Neural cell (in vitro differentiated cells): ENCODE measurements around the gene KREMEN1. TPM values are rescaled to one million over a fixed set of nuclear protein-coding genes. Genes with fewer than 3 reads are reported as not detected.

ENCODE experiments used
- H2AFZ ChIP-seq: fragments of 200-600, 300-800 bp; sonication (generic), shearing (Covaris generic); 2 replicates; pipeline ENCODE4 v1.6.0; 2014; ENCODE audit warnings: low read depth, mild to moderate bottlenecking, antibody characterized with exemption, low read length, moderate library complexity
- H3F3A ChIP-seq: fragments of 200-600 bp; shearing (Covaris generic); 2 replicates; pipeline ENCODE4 v1.6.1; 2016; ENCODE audit warnings: mild to moderate bottlenecking, moderate library complexity, mixed read lengths, antibody characterized with exemption, low read length; ENCODE audit not compliant: insufficient read depth, poor library complexity, severe bottlenecking
- H3K27ac ChIP-seq: fragments of 200-600, 300-800 bp; sonication (generic), shearing (Covaris generic); 2 replicates; pipeline ENCODE4 v1.5.1; 2014; ENCODE audit warnings: mild to moderate bottlenecking, low read length, moderate library complexity
- H3K27me3 ChIP-seq: fragments of 300-800, 200-600 bp; sonication (generic), shearing (Covaris generic); 2 replicates; pipeline ENCODE4 v1.6.0; 2014; ENCODE audit warnings: mild to moderate bottlenecking, low read depth, low read length, moderate library complexity; ENCODE audit not compliant: insufficient read depth
- H3K36me3 ChIP-seq: fragments of 300-800, 200-600 bp; sonication (generic), shearing (Covaris generic); 2 replicates; pipeline ENCODE4 v1.5.1; 2014; ENCODE audit warnings: mild to moderate bottlenecking, antibody characterized with exemption, low read length, moderate library complexity; ENCODE audit not compliant: insufficient read depth
- H3K4me2 ChIP-seq: fragments of 300-800, 200-600 bp; sonication (generic), shearing (Covaris generic); 2 replicates; pipeline ENCODE4 v1.6.0; 2014; ENCODE audit warnings: mild to moderate bottlenecking, low read length
- H3K4me3 ChIP-seq: fragments of 300-800, 200-600 bp; sonication (generic), shearing (Covaris generic); 2 replicates; pipeline ENCODE4 v1.5.1; 2014; ENCODE audit warnings: mild to moderate bottlenecking, low read length, moderate library complexity
- H3K79me2 ChIP-seq: fragments of 200-600 bp; shearing (Covaris generic); replicated peaks from 2 replicates; pipeline ENCODE4 v1.6.0; 2014; ENCODE audit warnings: mild to moderate bottlenecking, low read length, moderate library complexity; ENCODE audit not compliant: insufficient read depth
- H3K9ac ChIP-seq: fragments of 300-800, 200-600 bp; sonication (generic), shearing (Covaris generic); 2 replicates; pipeline ENCODE4 v1.6.1; 2016; ENCODE audit warnings: mild to moderate bottlenecking, low read length, mixed read lengths
- H3K9me2 ChIP-seq: fragments of 200-600 bp; shearing (Covaris generic); 2 replicates; pipeline ENCODE4 v1.6.1; 2016; ENCODE audit warnings: mild to moderate bottlenecking, low read length, mixed read lengths; ENCODE audit not compliant: insufficient read depth
- H3K9me3 ChIP-seq: fragments of 200-600, 300-800 bp; sonication (generic), shearing (Covaris generic); 2 replicates; pipeline ENCODE4 v1.6.1; 2016; ENCODE audit warnings: mild to moderate bottlenecking, mixed run types, low read length, moderate library complexity, mixed read lengths
- H4K20me1 ChIP-seq: fragments of 200-600 bp; shearing (Covaris generic); 2 replicates; pipeline ENCODE4 v1.6.1; 2016; ENCODE audit warnings: mild to moderate bottlenecking, mixed run types; ENCODE audit not compliant: insufficient read depth
- EP300 ChIP-seq: fragments of 450-650 bp; conservative IDR thresholded peaks from 2 replicates; pipeline ENCODE4 v1.6.1; 2014; ENCODE audit warnings: antibody characterized with exemption, mild to moderate bottlenecking, moderate library complexity; ENCODE audit not compliant: poor library complexity, severe bottlenecking
- EZH2 ChIP-seq: fragments of 200-600, 300-800 bp; shearing (Covaris generic), sonication (generic); IDR thresholded peaks from 2 replicates; pipeline ENCODE4 v1.6.1; 2014; ENCODE audit warnings: antibody characterized with exemption, low read length, borderline replicate concordance, mild to moderate bottlenecking; ENCODE audit not compliant: insufficient read depth, poor library complexity, severe bottlenecking
- MXI1 ChIP-seq: fragments of 450-650 bp; conservative IDR thresholded peaks from 2 replicates; pipeline ENCODE4 v1.6.1; 2014; ENCODE audit warnings: antibody characterized with exemption, mild to moderate bottlenecking; ENCODE audit not compliant: poor library complexity, severe bottlenecking
- POLR2AphosphoS5 ChIP-seq: IDR thresholded peaks from 2 replicates; pipeline ENCODE4 v1.6.1; 2012
- RAD21 ChIP-seq: fragments of 450-650 bp; conservative IDR thresholded peaks from 2 replicates; pipeline ENCODE4 v1.6.1; 2014; ENCODE audit warnings: antibody characterized with exemption, mild to moderate bottlenecking, moderate library complexity
- SMC3 ChIP-seq: fragments of 450-650 bp; conservative IDR thresholded peaks from 2 replicates; pipeline ENCODE4 v1.6.1; 2014; ENCODE audit warnings: antibody characterized with exemption, mild to moderate bottlenecking, moderate library complexity; ENCODE audit not compliant: poor library complexity
- polyA plus RNA-seq: library from polyadenylated mRNA; depleted of rRNA; stranded (reverse); fragments of >200 nt; gene quantifications from 2 replicates; pipeline ENCODE4 v1.2.3, GENCODE V29; 2014
- TF ChIP-seq, protein P1 (sequence below): fragments of 450-650 bp; IDR thresholded peaks from 2 replicates; pipeline ENCODE4 v1.5.1; 2014; ENCODE audit warnings: antibody characterized with exemption, mild to moderate bottlenecking, moderate library complexity; ENCODE audit not compliant: poor library complexity, severe bottlenecking
- TF ChIP-seq, protein P2 (sequence below): IDR thresholded peaks from 2 replicates; pipeline ENCODE4 v1.6.1; 2012; ENCODE audit warnings: borderline replicate concordance

KREMEN1 gene
- polyA plus RNA-seq, 1 donor from 2014 or later: 3.3 TPM

DNA sequence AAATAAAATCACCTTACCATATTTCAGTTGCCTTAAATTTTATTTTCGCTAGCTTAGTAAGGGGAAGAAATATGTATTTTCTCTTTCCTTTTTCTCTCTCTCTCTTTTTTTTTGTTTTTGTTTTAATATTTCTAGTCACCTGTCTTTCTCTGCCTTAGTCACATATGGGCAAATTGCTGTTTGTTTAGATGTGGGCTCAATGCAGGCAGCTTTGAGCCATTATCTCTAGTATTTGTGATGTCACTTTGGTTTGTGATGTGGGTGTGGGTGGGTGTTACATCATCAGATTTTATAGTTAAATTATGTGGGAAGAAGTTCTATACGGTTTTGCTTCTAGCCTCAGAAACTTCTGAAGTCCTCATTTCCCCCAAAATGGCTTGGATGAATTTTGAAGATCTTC is 11.1 kb upstream of the KREMEN1 start, which contains the start of gene C22orf31:
Gene C22orf31, minus strand, starts transcription at position 59 of the 400 bp plus-strand sequence. Its CDS starts 39 bp downstream, at position 20.
- Histone ChIP-seq H3K4me3 (no peak within 1 kb of the TSS), H4K20me1 (no peaks in the 10 kb centered on the region), H3K9me3 (no peaks in the 10 kb centered on the region), H3K4me2 (no peak within 1 kb of the TSS), H3K27ac (no peak within 1 kb of the TSS), H3K9ac (no peak within 1 kb of the TSS), H3K9me2 (no peaks in the 10 kb centered on the region), H3K79me2 (no peaks in the 10 kb centered on the region), H2AFZ (no peak within 1 kb of the TSS), H3K36me3 (no peaks in the 10 kb centered on the region), H3K27me3 (no peaks in the 10 kb centered on the region), H3F3A (no peaks in the 10 kb centered on the region)
- TF ChIP-seq, protein P1, sequence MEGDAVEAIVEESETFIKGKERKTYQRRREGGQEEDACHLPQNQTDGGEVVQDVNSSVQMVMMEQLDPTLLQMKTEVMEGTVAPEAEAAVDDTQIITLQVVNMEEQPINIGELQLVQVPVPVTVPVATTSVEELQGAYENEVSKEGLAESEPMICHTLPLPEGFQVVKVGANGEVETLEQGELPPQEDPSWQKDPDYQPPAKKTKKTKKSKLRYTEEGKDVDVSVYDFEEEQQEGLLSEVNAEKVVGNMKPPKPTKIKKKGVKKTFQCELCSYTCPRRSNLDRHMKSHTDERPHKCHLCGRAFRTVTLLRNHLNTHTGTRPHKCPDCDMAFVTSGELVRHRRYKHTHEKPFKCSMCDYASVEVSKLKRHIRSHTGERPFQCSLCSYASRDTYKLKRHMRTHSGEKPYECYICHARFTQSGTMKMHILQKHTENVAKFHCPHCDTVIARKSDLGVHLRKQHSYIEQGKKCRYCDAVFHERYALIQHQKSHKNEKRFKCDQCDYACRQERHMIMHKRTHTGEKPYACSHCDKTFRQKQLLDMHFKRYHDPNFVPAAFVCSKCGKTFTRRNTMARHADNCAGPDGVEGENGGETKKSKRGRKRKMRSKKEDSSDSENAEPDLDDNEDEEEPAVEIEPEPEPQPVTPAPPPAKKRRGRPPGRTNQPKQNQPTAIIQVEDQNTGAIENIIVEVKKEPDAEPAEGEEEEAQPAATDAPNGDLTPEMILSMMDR: no peak
- TF ChIP-seq RAD21 (no peak), POLR2AphosphoS5 (no peak), MXI1 (no peak), EP300 (no peak), EZH2 (no peak), SMC3 (no peak)
- TF ChIP-seq, protein P2, sequence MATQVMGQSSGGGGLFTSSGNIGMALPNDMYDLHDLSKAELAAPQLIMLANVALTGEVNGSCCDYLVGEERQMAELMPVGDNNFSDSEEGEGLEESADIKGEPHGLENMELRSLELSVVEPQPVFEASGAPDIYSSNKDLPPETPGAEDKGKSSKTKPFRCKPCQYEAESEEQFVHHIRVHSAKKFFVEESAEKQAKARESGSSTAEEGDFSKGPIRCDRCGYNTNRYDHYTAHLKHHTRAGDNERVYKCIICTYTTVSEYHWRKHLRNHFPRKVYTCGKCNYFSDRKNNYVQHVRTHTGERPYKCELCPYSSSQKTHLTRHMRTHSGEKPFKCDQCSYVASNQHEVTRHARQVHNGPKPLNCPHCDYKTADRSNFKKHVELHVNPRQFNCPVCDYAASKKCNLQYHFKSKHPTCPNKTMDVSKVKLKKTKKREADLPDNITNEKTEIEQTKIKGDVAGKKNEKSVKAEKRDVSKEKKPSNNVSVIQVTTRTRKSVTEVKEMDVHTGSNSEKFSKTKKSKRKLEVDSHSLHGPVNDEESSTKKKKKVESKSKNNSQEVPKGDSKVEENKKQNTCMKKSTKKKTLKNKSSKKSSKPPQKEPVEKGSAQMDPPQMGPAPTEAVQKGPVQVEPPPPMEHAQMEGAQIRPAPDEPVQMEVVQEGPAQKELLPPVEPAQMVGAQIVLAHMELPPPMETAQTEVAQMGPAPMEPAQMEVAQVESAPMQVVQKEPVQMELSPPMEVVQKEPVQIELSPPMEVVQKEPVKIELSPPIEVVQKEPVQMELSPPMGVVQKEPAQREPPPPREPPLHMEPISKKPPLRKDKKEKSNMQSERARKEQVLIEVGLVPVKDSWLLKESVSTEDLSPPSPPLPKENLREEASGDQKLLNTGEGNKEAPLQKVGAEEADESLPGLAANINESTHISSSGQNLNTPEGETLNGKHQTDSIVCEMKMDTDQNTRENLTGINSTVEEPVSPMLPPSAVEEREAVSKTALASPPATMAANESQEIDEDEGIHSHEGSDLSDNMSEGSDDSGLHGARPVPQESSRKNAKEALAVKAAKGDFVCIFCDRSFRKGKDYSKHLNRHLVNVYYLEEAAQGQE: no peak

DNA sequence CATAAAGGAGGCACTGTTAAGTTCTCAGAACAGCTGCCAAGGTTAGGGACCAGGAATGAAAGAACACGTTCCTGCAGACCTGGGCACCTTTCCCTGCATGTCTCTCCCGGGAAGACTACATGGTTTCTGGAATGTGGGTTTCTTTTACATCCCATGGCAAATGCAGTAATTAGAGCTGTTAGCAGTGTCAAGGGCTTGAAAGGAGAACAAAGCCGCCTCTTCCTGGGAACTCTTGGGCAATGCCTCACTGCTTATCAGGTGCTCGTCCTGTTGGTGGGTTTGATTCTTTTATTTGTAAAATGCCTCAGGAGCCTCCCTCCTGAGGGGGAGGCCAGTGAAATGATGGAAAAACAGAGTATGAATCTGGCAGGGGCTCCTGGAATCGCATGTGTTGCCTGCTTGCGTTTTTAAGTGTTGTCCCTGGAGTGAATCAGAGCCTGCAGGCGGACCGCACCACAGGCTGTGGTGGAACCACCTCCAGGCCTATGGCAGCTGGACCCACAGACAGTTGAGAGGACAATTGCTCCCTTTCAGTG is 10.5 kb upstream of the KREMEN1 start:
- no peaks in the 10 kb centered on the region for H3K9me2 ChIP-seq
- H3K27ac ChIP-seq: no peak overlapping the region
- no peak overlapping the region for H3K4me3 ChIP-seq
- H3K4me2 ChIP-seq: no peak overlapping the region
- no peaks in the 10 kb centered on the region for H3K79me2 ChIP-seq
- H4K20me1 ChIP-seq: no peaks in the 10 kb centered on the region
- no peaks in the 10 kb centered on the region for H3K9me3 ChIP-seq
- no peaks in the 10 kb centered on the region for H3K27me3 ChIP-seq
- H2AFZ ChIP-seq: no peak overlapping the region
- no peaks in the 10 kb centered on the region for H3K36me3 ChIP-seq
- H3F3A ChIP-seq: no peaks in the 10 kb centered on the region
- no peak overlapping the region for H3K9ac ChIP-seq
- TF ChIP-seq SMC3: no peak
- TF ChIP-seq, protein P2: peak; percentile 41
